ENCODE measurements around the gene ZNF473. TPM values are rescaled to one million over a fixed set of nuclear protein-coding genes. Genes with fewer than 3 reads are reported as not detected.
A peak's percentile ranks its signal among the peaks of the same experiment; 100 is the strongest.

The ZNF473 gene
- total RNA-seq, 1 experiment from 2014 or later: 27.2 TPM

GRCh38 chr19:49988433-49988832 is 37.4 kb upstream of the ZNF473 start:
- no peak overlapping the region for H3K4me3 Mint-ChIP-seq (ENCODE audit: low read depth, unreplicated experiment)
- H3K27ac Mint-ChIP-seq (ENCODE audit: unreplicated experiment): no peak overlapping the region
- H3K9me3 Mint-ChIP-seq (ENCODE audit: low read depth, unreplicated experiment): no peaks in the 10 kb centered on the region
- no peak for DNase-seq
- CTCF ChIA-PET: interaction anchor here (0.5 to 0.6 kb wide), 3 partner anchors 24 to 309 kb away, joined by 3 read pairs; no protein-coding TSS in a partner anchor
- H3K36me3 Mint-ChIP-seq (ENCODE audit: insufficient read depth, unreplicated experiment): peaks cover 26% of the 10 kb centered on the region
- no TSS peak for BruUV-seq (replicated peaks)
- intact Hi-C loops (cut with micrococcal nuclease; ENCODE audit: unreplicated experiment): no loop called here
- no peak for TF ChIP-seq CTCF (IDR thresholded peaks at IDR 0.05; ENCODE audit: unreplicated experiment)
- no peaks in the 10 kb centered on the region for H3K27me3 Mint-ChIP-seq (ENCODE audit: unreplicated experiment)
- H3K4me1 Mint-ChIP-seq (ENCODE audit: low read depth, unreplicated experiment): no peaks in the 10 kb centered on the region

- Mint-ChIP-seq H3K27ac (ENCODE audit: unreplicated experiment) (no peak overlapping the region), H3K4me3 (ENCODE audit: low read depth, unreplicated experiment) (no peak overlapping the region), H3K4me1 (ENCODE audit: low read depth, unreplicated experiment) (peaks cover under 1% of the 10 kb centered on the region), H3K27me3 (ENCODE audit: unreplicated experiment) (no peaks in the 10 kb centered on the region), H3K36me3 (ENCODE audit: insufficient read depth, unreplicated experiment) (peaks cover 22% of the 10 kb centered on the region), H3K9me3 (ENCODE audit: low read depth, unreplicated experiment) (no peaks in the 10 kb centered on the region)
- no TSS peak for BruUV-seq (replicated peaks)
- intact Hi-C loops (cut with micrococcal nuclease; ENCODE audit: unreplicated experiment): no loop called here
- no peak for TF ChIP-seq CTCF (IDR thresholded peaks at IDR 0.05; ENCODE audit: unreplicated experiment)
- peak; percentile 41 for DNase-seq
- CTCF ChIA-PET: no interaction called here
Observed at GRCh38 chr19:49997709-49998108, 28.1 kb upstream of the ZNF473 start.

GRCh38 chr19:49999371-50000010 is 26.3 kb upstream of the ZNF473 start:
- intact Hi-C loops (cut with micrococcal nuclease; ENCODE audit: unreplicated experiment): no loop called here
- H3K36me3 Mint-ChIP-seq (ENCODE audit: insufficient read depth, unreplicated experiment): peaks cover 21% of the 10 kb centered on the region
- no peak overlapping the region for H3K4me3 Mint-ChIP-seq (ENCODE audit: low read depth, unreplicated experiment)
- CTCF ChIA-PET: no interaction called here
- no peaks in the 10 kb centered on the region for H3K27me3 Mint-ChIP-seq (ENCODE audit: unreplicated experiment)
- no peak overlapping the region for H3K27ac Mint-ChIP-seq (ENCODE audit: unreplicated experiment)
- no TSS peak for BruUV-seq (replicated peaks)
- no peak for DNase-seq
- H3K9me3 Mint-ChIP-seq (ENCODE audit: low read depth, unreplicated experiment): no peaks in the 10 kb centered on the region
- no peak for TF ChIP-seq CTCF (IDR thresholded peaks at IDR 0.05; ENCODE audit: unreplicated experiment)
- peaks cover 18% of the 10 kb centered on the region for H3K4me1 Mint-ChIP-seq (ENCODE audit: low read depth, unreplicated experiment)

- no peak for DNase-seq
- CTCF ChIA-PET: no interaction called here
- H3K4me3 Mint-ChIP-seq (ENCODE audit: low read depth, unreplicated experiment): no peak overlapping the region
- peaks cover 21% of the 10 kb centered on the region for H3K36me3 Mint-ChIP-seq (ENCODE audit: insufficient read depth, unreplicated experiment)
- no peaks in the 10 kb centered on the region for H3K9me3 Mint-ChIP-seq (ENCODE audit: low read depth, unreplicated experiment)
- no peak for TF ChIP-seq CTCF (IDR thresholded peaks at IDR 0.05; ENCODE audit: unreplicated experiment)
- no TSS peak for BruUV-seq (replicated peaks)
- H3K27me3 Mint-ChIP-seq (ENCODE audit: unreplicated experiment): no peaks in the 10 kb centered on the region
- peaks cover 26% of the 10 kb centered on the region for H3K4me1 Mint-ChIP-seq (ENCODE audit: low read depth, unreplicated experiment)
- H3K27ac Mint-ChIP-seq (ENCODE audit: unreplicated experiment): no peak overlapping the region
- intact Hi-C loops (cut with micrococcal nuclease; ENCODE audit: unreplicated experiment): no loop called here
Observed at GRCh38 chr19:50000038-50000840, 25.6 kb upstream of the ZNF473 start.

Data from Calu3 (cell line).